SK-N-SH (cell line): Measurements from ENCODE around the gene WDR7. TPM values are rescaled to one million over a fixed set of nuclear protein-coding genes. Genes with fewer than 3 reads are reported as not detected.
A peak's percentile ranks its signal among the peaks of the same experiment; 100 is the strongest.

Source experiments
- CTCF ChIP-seq: fragments of 200-600 bp; sonication (generic); IDR thresholded peaks from 2 replicates; pipeline ENCODE4 v1.6.1; 2017; ENCODE audit warnings: antibody characterized with exemption, mild to moderate bottlenecking, moderate library complexity
- ELF1 ChIP-seq: IDR thresholded peaks from 2 replicates; pipeline ENCODE4 v1.4.0; 2012
- EZH2phosphoT487 ChIP-seq: fragments of 200-600 bp; sonication (generic); IDR thresholded peaks from 2 replicates; pipeline ENCODE4 v1.6.1; 2017; ENCODE audit warnings: low read depth, mixed run types, mild to moderate bottlenecking, antibody characterized with exemption, moderate library complexity, borderline replicate concordance
- JUND ChIP-seq: IDR thresholded peaks from 2 replicates; pipeline ENCODE4 v1.4.0; 2012
- MXI1 ChIP-seq: IDR thresholded peaks from 2 replicates; pipeline ENCODE4 v1.6.1; 2012; ENCODE audit warnings: mild to moderate bottlenecking, low read depth, low read length, improper control_type of control experiment
- NFIC ChIP-seq: IDR thresholded peaks from 2 replicates; pipeline ENCODE4 v1.4.0; 2012; ENCODE audit warnings: borderline replicate concordance
- PBX3 ChIP-seq: IDR thresholded peaks from 2 replicates; pipeline ENCODE4; 2012
- RAD21 ChIP-seq: IDR thresholded peaks from 2 replicates; pipeline ENCODE4 v1.6.1; 2012; ENCODE audit warnings: mild to moderate bottlenecking, low read length
- RXRA ChIP-seq: IDR thresholded peaks from 2 replicates; pipeline ENCODE4 v1.4.0; 2012; ENCODE audit warnings: low read depth, mild to moderate bottlenecking, borderline replicate concordance
- SIN3A ChIP-seq: IDR thresholded peaks from 2 replicates; pipeline ENCODE4 v1.6.1; 2012; ENCODE audit warnings: low read depth, mild to moderate bottlenecking, low read length, moderate library complexity, borderline replicate concordance
- SMC3 ChIP-seq: IDR thresholded peaks from 2 replicates; pipeline ENCODE4 v1.6.1; 2012; ENCODE audit warnings: low read depth, low read length, improper control_type of control experiment
- TAF1 ChIP-seq: IDR thresholded peaks from 2 replicates; pipeline ENCODE4 v1.6.1; 2012; ENCODE audit warnings: low read depth, mild to moderate bottlenecking, low read length, moderate library complexity, borderline replicate concordance
- TCF12 ChIP-seq: IDR thresholded peaks from 2 replicates; pipeline ENCODE4 v1.4.0; 2012
- USF1 ChIP-seq: IDR thresholded peaks from 2 replicates; pipeline ENCODE4 v1.4.0; 2012; ENCODE audit warnings: low read depth, borderline replicate concordance
- USF2 ChIP-seq: fragments of 150-350 bp; IDR thresholded peaks from 2 replicates; pipeline ENCODE4 v1.6.1; 2017; ENCODE audit warnings: antibody characterized with exemption, low read length, low read depth, borderline replicate concordance
- ZBTB33 ChIP-seq: IDR thresholded peaks from 2 replicates; pipeline ENCODE4 v1.4.0; 2012; ENCODE audit warnings: low read depth, borderline replicate concordance
- polyA plus RNA-seq, 3 experiments: library from polyadenylated mRNA; depleted of rRNA; stranded (reverse); fragments of >200 nt; gene quantifications; 2 replicates each; pipeline ENCODE4 v1.2.3, GENCODE V29; 2012
- TF ChIP-seq, protein P1 (sequence below): fragments of 150-350 bp; IDR thresholded peaks from 2 replicates; pipeline ENCODE4 v1.6.1; 2016; ENCODE audit warnings: mild to moderate bottlenecking, low read depth, low read length
- TF ChIP-seq, protein P2 (sequence below): IDR thresholded peaks from 2 replicates; pipeline ENCODE4 v1.4.0; 2012; ENCODE audit warnings: low read depth

Gene WDR7
- polyA plus RNA-seq, 1 of the 3 experiments (the other 2 are of a cell fraction) = 4.1 TPM

- no peak for TF ChIP-seq CTCF
- TF ChIP-seq, protein P1, sequence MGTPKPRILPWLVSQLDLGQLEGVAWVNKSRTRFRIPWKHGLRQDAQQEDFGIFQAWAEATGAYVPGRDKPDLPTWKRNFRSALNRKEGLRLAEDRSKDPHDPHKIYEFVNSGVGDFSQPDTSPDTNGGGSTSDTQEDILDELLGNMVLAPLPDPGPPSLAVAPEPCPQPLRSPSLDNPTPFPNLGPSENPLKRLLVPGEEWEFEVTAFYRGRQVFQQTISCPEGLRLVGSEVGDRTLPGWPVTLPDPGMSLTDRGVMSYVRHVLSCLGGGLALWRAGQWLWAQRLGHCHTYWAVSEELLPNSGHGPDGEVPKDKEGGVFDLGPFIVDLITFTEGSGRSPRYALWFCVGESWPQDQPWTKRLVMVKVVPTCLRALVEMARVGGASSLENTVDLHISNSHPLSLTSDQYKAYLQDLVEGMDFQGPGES = no peak
- no peak for TF ChIP-seq NFIC
- peak; percentile 81 for TF ChIP-seq ELF1
- TF ChIP-seq RXRA = no peak
- TF ChIP-seq MXI1 = no peak; the same call in none of the 2 replicates
- no peak for TF ChIP-seq JUND
- TF ChIP-seq USF2 = peak; percentile 64
- peak; percentile 40; the same call in 1 of the 2 replicates for TF ChIP-seq TCF12
- TF ChIP-seq RAD21 = no peak
- peak; percentile 91 for TF ChIP-seq TAF1
- TF ChIP-seq PBX3 = no peak
- no peak for TF ChIP-seq EZH2phosphoT487
- TF ChIP-seq, protein P2, sequence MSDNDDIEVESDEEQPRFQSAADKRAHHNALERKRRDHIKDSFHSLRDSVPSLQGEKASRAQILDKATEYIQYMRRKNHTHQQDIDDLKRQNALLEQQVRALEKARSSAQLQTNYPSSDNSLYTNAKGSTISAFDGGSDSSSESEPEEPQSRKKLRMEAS = peak; percentile 83
- peak; percentile 91 for TF ChIP-seq USF1
- TF ChIP-seq ZBTB33 = peak; percentile 96
- no peak for TF ChIP-seq SMC3
- TF ChIP-seq SIN3A = peak; percentile 83; the same call in 1 of the 2 replicates
Observed at GRCh38 chr18:56638232-56639103, 12.7 kb upstream of the WDR7 start, which contains the start of gene TXNL1 (continued).
